Hematopoietic multipotent progenitor cell (in vitro differentiated cells): Measurements from ENCODE around the gene SRPX2. TPM values are rescaled to one million over a fixed set of nuclear protein-coding genes. Genes with fewer than 3 reads are reported as not detected.
A peak's percentile ranks its signal among the peaks of the same experiment; 100 is the strongest.

ENCODE experiments used
- DNase-seq, 3 donors: peaks; one replicate each; pipeline ENCODE4 v3.0.0-alpha.2; 2011 to 2015; ENCODE audit warnings: low read depth in 2 of 3, low spot score in 2 of 3
- total RNA-seq: library from RNA; depleted of rRNA; stranded (reverse); fragments of >200 nt; gene quantifications from one replicate; pipeline ENCODE4 v1.2.3, GENCODE V29; 2012

SRPX2 gene
- total RNA-seq, 1 donor: not detected

DNA sequence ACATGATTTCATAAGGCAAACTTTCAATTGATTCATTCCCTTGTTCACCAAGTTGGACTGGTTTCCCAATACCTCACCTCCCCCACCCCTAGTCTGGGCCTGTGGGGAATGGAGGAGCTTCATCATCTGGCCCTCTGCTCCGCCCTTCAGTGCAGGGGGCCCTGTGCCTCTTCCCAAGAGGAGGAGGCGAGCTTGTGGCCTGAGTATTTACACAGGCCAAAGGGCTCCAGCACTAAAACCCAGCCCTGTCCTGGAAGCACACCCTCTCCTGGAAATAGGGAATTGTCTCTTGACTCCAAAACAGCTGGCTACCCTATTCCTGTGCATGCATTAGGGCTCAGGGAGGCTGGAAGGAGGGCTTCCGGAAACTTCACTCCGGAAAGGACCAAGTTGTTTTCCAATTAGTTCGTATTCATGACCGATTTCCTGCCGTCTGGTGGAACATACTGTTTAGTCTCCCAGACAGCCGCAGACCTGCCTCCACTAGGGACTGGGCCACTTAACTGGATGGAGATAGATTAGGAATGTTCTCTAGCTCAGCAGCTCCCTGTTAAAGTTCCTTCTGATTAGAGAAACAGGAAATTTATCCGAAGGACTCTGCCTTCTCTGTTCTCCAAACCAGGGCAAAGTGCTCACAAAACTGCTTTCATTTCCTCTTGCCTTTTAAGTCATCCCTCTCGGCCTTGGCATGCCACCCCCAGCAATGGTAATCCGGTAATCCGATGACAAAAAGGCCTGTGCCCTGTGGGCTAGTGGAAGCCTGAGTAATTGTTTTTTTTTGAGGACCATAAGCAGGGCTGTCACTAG is 5.8 kb downstream of the SRPX2 start:
- DNase-seq: no peak

DNA sequence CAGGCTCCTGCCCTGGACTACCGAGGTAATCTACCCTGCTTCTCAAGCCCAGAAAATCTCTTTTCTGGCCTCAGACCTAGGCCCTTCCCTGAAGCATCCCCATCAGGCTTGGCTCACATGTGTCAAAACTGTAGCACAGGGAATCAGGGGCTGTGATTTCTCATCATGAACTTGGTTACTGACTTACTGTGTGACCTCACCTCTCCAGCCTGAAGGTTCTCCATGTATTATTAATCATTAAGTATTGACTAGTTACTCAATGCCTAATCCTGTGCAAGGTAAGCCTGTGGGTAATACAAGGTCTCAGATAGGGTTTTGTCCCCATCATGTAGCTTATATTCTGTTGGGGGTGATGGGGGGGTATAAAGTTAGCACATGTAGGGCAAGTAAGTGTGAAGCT is 6.8 kb downstream of the SRPX2 start:
- DNase-seq: no peak

DNA sequence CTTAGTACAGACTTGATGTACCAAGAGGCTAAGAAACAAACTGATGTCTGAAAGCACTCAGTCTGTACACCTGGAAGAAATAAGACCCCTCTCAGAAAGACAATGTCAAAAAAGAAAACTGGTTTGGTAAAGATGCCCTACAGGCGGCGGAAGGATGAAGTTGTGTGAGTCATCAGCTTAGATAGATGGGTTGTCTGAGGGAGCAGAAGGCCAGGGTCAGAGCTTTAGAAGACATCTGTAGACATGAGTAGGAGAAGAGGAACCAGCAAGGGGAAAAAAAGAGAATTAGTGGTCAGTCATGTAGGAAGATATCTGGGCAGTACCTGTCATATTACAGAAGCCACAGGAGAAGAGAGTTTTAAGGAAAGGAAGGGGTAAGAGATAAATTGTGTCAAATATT is 8.3 kb downstream of the SRPX2 start:
- no peak for DNase-seq

DNA sequence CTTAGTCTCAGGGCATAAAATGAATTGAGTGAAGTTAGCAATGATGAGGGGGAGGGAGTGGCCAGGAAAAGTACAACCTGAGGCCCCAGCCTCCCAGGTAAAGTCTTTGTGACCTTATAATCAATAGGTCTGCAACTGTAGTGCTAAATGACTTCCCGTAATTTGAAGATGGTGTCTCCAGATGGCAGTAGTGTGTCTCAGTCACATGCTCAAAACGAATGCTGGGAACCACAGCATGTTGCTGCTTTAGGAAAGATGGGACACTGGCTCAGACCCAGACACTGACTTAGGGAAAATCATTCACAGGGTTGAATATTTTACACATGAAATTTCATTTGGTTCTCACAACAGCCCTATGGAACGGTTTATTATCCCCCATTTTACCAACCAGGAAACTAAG is 10.3 kb downstream of the SRPX2 start:
- peak in 1 of 3 donors; percentile 2 for DNase-seq

DNA sequence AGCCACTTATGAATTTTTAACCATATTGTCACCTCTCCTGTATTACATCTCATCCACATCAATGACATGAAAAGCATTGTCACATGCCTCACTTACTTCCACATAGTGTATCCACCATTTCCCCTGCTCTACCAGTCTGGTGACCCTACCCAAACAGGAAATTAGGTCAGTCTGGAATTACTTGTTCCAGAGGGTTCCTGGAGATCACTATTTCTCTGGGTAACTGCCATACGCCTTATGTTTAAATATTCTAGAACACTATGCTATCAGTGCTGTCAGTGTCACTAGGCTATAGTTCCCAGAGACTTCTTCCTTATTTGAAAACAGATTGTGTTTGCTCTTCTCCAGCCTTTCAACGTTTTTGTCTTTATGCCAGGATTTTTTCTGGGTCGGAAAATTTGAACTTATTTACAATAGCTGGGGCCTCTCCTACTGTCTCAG is 15.0 kb downstream of the SRPX2 start:
- DNase-seq: no peak

DNA sequence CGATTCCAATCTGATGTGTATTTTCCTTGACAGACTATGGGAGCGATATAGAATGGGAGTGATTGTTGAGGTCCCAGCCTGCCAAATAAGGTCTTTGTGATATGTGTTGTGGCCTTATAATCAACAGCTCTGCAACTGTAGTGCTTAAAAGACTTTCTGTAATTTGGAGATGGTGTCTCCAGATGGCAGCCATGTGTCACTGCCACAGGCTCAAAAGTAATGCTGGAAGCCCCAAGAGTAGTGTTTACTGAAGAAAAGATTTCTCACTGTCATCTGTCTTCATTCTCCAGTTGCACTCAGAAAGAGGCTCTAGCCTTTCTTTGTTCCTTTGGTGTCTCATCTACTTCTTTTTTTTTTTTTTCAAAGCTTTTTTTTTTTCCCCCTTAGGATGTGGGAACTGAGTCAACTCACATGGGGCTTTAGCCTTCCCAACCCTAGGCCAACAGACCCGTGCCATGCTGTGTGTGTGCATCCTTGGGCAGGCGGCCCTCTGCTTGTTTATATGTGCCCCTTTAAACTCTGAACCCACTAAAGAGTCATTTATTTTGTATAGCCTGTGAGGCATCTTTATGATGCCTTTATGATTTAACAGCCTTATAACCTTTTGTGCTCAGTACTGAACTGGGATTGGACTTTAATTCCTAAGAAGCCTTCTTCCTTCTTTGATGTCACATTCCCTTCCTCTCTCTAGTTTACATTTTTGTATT is 15.6 kb downstream of the SRPX2 start:
- no peak for DNase-seq

DNA sequence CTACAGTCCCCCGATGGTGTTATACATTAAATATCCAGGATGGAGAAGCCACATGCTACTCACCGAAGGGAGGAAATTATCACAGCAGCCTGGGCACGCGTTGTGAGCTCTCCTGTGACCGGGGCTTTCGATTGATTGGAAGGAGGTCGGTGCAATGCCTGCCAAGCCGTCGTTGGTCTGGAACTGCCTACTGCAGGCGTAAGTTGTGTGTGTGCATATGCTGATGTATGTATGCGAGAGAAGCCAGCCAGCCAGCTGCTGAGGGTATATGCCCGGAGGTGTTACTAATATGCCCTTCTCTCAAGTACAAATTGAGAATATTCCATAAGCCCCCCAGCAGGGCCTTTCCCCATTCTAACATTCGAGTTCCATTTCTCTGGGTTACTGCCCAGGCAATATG is 18.2 kb downstream of the SRPX2 start:
- no peak for DNase-seq

DNA sequence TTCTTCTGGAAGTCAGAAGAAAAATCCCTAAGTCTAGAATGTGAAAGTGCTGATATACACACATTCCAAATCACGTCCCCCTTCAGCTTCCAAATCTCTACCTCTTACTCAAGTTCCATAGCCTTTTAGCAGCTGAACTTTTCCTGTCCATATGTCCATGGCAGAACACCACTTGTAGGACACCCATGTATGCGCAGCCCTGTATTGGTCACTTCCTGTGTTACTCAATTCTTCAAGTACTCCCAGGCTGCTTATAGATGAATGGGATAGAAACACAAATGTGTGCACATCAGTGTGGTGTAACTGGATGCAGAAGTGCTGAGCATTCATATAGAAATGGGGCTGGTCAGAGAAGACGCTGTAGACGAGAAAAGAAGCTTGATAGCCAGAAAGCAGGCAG is 18.8 kb downstream of the SRPX2 start:
- no peak for DNase-seq

DNA sequence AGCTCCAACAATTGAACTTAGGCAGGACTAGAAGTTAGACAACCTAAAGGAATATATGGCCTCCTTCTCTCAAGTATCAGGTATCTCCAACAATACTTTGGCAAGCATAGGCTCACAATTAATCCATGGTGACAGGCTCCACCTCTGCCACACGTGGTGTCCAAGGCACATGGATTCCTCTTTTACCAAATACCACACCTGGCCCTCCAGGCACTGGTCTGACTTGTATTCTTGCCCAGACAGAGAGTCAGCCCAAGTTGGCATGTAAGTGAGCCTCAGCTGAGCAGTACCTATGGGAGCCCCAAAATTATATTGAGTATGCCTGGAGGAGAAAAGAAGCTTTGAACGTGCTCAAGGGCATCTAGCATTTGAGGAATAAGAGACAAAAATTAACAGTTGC is 19.6 kb downstream of the SRPX2 start:
- DNase-seq: no peak

DNA sequence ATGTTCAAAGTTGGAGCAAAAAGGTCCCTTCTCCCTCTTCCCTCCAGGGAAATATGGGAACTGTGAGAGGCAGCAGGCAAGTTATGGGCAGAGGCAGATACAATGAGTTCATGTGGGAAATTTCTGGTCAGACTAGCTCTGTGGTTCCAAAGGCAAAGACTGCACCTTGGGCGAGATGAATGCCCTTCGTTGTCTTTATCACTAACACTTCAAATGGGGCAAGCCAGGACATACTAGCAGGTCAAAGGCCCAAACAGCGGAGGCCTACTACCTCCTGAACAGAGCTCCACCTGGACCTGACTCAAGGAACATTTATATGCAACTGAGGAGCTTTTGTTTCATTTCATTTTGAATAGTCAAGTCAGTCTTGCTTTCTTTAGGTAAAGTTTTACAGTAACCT is 29.0 kb downstream of the SRPX2 start:
- DNase-seq: no peak

DNA sequence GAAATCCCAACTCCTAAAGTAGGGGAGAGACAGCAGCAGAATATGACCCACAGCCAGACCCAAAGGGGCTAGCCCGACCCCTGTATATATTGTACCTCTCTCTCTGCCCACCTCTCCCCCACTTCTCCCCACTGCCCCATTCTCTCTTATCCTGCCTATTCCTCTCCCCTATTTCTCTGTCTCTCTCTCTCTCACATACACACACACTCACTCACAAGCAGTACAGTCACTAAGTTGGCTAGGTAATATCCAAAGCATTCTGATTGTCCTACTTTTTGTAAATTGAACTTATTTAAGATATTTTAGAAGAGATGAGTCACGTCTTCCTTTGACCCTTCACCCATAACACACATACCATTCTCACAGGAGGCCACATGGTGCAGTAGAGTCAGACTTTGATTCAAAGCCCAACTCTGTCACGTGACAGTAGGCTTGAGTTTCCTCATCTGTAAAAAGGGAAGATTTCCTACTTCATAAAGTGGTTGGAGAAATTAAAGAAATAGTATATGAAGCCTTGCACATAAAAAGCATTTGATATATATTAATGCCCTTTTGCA is 29.5 kb downstream of the SRPX2 start:
- DNase-seq: no peak

DNA sequence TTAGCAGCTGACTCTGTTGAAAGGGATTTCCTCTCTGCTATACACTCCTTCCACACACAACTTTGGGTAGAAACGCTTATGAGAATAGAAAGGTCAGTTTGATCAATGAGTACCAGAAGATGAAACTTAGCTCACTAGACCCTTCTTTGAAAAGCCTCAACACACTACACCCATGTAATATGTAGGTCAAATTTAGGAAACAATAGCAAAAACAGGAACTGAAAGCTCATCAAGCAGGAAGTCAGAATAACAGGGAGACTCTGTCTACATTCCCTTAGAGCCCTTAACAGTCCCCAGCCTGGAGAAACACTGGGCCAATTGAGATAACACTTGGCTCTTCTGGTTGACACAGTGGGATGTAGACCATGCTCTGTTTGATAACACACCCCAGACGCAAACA is 30.7 kb downstream of the SRPX2 start:
- DNase-seq: no peak

DNA sequence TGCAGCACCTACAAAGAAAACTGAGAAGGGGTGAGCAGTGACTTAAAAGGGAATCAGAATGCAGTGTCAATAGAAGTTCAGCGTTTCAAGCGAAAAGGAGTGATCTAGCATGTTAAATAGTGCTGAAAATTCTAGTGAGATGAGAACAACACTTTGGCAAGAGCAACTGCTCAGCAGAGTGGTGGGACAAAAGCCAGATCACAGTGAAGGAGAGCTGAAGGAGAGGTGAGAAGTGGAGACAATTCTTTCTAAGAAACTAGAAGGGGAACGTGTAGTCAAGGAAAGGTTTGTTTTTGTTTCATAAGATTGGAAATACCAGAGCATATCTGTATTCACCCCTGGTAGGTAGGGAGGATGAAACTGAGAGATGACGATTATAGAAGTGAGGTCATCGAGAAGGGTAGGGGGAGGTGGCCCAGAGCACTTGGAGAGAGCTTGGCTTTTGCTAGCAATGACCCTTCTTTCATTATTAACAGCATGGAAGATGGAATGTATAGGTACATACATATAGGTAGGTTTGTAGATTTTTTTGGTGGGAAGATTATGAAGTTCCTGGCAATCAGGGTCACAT is 33.7 kb downstream of the SRPX2 start:
- DNase-seq: no peak

DNA sequence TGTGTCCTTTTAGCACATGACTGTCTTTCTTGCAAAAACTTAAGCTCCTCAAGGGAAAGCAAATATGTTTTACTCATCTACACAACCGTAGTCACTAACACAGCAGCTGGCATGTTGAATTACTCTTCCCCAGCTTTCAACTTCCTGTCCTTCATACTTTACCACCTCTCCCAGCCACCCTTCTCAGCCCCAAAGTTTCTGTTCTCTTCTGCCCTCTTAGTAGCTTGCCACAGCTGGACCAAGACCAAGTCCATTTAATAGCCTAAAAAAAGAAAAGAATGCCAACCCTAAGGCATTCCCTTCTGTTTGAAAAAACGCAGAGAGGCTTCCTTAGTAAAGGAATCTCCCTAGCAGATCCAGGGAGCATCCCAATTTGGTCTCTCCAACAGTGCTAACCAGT is 36.8 kb downstream of the SRPX2 start:
- no peak for DNase-seq

DNA sequence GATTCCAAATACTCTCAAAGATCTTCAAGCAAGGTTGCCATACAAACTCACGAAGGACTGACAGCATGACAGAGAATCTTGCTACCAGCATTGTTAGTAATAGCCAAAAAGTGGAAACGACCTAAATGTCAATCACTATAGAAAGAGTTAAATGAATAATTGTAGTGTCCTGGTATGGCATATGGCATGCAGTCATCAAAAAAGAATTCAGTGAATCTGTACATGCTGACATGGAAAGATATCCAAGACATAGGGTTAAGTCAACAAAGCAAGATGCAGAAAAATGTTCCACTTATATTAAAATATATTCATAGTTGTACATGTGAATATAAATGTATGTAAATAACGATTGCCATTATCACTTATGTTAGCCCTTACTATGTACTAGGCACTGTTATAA is 37.6 kb downstream of the SRPX2 start:
- DNase-seq: no peak

DNA sequence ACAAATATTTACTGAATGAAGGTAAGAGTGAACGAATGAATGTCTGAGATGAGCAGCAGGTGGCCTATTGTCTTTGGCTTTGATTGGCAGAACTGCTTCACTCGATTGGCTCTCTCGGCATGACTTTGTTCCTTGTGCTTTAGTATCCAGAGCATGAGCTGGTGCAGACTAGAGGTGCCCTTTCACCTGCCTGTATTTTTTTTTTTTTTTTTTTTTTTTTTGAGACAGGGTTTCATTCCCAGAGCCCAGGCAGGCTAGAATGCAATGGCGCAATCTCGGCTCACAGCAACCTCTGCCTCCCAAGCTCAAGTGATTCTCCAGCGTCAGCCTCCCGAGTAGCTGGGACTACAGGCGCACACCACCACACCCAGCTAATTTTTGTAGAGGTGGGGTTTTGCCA is 38.9 kb downstream of the SRPX2 start:
- no peak for DNase-seq

DNA sequence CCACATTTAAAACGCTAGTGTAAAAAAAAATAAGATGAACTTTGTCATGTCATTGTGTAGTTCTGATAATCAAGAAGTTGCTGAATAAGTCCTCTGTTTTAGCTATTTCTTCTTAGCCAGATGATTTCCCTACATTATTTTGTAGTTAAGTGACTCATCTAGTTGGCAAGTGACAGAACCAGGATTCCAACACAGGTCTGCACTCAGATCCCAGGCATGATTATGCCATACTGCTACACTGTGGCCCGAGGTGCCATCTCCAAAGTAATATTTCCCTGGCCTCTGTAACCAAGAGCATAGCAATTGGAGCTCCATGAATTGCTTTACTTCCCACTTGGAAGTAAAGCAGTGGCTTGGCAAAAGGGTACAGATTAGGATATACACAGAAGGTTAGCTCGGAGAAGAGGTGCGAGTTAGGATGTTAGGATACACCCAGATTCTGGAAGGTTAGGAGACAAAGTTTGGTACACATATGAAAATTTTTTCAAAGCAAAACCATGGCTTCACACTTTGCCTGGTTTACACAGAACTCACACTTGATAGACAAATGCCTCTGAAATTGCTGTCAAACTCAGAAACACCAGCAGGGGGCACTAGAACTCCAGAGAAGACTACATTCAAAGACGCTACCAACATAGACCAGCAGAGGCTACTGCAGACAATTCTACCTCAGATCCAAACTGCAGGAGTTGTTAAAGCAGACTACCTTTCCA is 41.4 kb downstream of the SRPX2 start:
- peak; percentile 32 to 82 (median 61) for DNase-seq

DNA sequence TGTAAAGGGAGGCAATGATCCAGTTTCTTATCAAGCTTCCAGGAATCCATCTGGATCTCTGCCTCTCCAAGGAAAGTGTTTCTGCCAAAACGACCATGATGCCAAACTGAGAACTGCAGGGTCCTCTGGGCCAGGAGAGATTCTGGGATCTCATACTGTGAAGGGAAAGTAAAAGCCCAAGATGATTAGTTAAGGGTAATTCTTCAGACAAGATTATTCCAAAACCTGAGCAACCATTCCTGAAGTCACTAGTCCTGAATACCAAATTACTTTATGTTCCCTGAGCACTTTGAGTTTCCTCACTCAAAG is 42.0 kb downstream of the SRPX2 start:
- no peak for DNase-seq

DNA sequence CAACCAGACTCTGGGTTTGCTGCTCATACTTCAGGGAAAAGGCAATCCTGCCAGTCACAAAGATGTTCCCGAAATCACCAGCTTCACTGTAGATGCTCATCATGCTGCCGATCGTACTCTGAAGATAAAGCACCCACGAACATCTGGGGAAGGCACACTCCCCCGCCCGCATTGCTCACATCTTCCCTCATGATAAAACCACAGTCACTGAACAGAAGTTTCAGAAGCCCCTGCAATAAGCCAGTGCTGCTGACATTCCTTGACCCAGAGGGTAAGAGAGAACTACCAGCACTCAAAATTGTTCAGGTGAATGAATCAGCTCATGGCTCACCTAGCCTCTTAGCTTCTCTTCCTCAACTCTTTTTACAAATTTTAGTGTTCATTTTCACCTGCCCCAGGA is 43.1 kb downstream of the SRPX2 start:
- peak in 2 of 3 donors; percentile 12 to 30 for DNase-seq

DNA sequence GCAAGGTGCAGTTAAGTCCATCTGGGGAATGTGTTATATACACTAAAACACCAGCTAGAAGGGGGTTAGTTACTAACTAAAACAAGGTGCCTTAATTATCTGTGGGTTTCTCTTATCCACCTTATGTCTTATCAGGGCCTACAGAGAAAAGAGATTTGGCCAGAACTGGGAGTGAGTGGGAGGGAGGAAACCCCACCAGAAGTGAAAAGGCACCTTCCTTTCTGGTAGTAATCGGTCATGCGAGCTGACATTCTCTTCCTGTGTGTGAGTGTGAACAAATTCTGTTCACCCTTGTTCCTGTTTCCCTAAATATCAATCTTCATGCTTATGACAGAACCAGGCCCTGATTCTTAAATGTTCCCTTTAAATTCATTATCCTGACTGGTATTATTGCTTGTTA is 43.5 kb downstream of the SRPX2 start:
- DNase-seq: peak in 2 of 3 donors; percentile 25 to 48

DNA sequence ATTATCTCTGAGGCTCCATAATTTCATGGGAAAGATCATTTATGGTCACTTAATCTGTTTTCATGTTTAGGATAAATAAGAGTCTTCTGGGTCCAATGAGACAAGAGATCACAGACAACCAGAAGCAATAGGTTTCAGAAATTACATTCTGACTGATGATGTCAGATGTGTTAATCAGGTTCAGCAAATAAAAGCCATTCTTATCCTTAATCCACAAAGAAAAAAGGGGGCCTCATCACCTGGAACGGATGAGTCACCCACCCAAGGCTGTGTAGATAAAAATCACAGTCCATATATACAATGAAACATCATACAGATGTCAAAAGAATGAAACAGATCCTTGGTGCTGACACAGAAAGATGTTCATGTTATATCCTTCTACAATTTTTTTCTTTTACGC is 51.3 kb downstream of the SRPX2 start:
- no peak for DNase-seq
